B cell (primary cell): ENCODE measurements around the gene ZNF469.

Experiments used
- CTCF ChIP-seq: fragments of 200-600 bp; IDR thresholded peaks from one replicate; pipeline ENCODE4 v1.8.0; 2022; ENCODE audit warnings: antibody characterized with exemption, mild to moderate bottlenecking
- EZH2 ChIP-seq: IDR thresholded peaks from 2 replicates; pipeline ENCODE4 v1.6.1; 2012; ENCODE audit warnings: borderline replicate concordance, low read depth, mild to moderate bottlenecking, moderate library complexity, low read length; ENCODE audit not compliant: insufficient read depth, poor library complexity, severe bottlenecking

- TF ChIP-seq CTCF (no peak), EZH2 (no peak)
Observed at GRCh38 chr16:88412766-88413165, 30.0 kb downstream of the ZNF469 start.
